SIG-M5 (cell line): ENCODE data around the gene MAGI1.

Experiments
- DNase-seq: peaks from one replicate; lab custom pipeline; 2025; lab: John Stamatoyannopoulos, UW

MAGI1 gene

DNA sequence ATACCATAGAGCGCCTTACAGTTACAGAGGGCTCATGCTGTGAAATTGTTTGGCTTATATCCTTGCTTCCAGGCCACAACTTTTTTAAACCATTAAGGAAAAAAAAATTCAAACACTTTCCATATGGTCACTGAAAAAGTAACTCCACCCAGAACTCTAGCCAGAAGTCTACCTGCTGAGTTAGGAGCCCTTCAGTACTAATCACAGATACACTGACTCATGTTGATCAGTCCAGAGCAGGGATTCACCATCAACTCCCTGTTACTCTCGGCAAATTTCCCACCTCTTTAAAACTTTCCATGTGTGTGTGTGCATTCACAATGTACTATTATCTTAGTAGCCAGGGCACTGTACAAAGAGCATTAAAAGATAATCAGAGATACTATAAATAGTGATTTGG is 372.8 kb downstream of the MAGI1 start:
- DNase-seq = no peak

- DNase-seq = no peak
Observed at GRCh38 chr3:65664931-65665330, 373.8 kb downstream of the MAGI1 start.

DNA sequence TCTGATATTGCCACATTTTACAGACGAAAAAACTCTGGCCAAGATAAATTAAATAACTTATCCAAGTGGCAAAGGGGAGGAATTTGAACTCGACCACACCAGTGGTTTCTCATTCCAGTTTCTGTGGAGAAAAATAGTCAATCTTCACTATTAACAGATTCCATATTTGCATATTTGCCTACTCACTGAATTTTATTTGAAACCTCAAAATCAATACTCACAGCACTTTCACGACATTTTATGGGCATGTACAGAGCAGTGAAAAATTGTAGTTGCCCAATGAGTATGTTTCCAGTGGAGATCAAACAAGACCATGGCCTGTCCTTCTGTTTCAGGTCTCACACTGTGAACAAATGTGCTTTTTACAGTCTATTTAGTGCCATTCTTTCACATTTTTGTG is 374.3 kb downstream of the MAGI1 start:
- no peak for DNase-seq

DNA sequence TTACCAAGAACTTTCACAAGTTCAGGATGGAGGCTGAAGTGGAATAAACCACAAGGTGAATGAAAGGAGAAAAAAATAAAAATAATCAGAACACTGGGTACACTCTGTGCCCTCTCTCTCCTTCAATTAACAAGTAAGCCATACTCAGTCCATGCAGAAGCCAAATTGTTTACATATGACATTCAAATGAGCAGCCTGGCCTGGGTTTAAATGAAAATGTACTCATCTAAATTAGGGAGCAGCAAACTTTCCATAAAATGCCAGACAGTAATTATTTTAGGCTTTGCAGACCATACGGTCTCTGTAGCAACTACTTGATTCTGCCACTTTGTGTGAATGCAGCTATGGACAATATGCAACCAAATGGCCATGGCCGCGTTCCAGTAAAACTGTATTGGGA is 376.6 kb downstream of the MAGI1 start:
- DNase-seq = no peak

DNA sequence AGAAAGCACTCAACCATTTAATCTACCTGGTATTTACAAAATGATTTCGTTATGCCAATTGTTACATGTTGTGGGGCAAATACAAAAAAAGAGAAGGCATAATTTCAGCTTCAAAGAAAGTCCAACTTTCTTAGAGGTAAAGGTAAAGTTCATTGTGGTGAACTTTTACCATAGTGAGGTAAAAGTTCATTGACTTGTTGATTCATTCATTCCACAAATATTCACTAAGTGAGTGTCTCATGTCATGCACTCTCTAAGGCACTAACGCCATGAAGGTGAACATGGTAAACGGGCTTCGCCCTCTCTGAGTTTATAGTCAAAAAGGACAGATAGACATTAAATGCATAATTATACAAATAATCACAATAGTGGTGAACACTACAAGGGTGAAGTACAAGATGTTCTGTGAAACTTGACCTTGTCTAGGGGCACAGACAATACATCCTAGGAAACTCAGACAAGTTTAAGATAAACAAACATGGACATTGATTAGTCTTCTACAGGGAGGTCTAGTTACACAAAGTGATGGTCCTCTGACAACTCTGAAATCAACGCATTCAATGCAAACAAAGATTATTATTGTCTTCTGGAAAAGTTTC is 378.6 kb downstream of the MAGI1 start:
- no peak for DNase-seq

DNA sequence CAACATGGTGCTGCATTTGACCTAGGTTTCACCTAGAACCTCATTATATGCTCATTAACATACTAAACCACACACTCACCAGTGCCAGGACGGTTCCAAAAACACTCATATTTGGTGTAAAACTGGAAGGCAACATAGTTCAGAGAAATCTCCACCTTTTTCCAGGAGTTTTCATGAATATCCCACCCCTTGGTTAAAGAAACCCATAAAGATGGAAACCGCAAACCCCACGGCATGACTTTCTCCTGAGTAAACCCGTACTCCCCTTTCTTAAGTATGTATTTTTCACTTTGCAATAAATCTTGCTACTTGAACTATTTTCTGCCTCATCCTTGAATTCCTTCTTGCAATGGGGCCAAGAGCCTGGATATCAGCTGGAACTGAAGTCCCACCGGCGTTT is 379.3 kb downstream of the MAGI1 start:
- DNase-seq = no peak

DNA sequence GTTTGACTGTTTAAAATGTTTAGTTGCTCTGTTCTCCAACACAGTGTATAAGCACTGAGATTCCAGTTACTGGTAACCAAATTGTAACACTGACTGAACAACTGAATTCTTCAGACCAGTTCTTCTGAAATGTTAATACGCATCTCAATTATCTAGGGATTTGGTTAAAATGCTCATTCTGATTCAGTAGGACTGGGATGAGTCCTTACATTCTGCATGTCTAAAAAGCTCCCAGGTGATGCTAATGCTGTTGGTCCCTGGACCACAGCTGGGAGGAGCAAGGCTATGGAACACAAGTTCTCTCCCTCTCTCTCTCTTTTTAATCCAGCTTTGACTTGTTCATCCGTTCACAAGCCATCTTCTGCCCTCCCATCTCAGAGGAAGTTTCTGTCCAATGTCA is 380.3 kb downstream of the MAGI1 start:
- DNase-seq = no peak

- no peak for DNase-seq
Observed at GRCh38 chr3:65655061-65655460, 383.7 kb downstream of the MAGI1 start.

- no peak for DNase-seq
Observed at GRCh38 chr3:65653731-65654130, 385.0 kb downstream of the MAGI1 start.

- DNase-seq = no peak
Observed at GRCh38 chr3:65650247-65650646, 388.5 kb downstream of the MAGI1 start.

- no peak for DNase-seq
Observed at GRCh38 chr3:65647369-65647768, 391.3 kb downstream of the MAGI1 start.

- no peak for DNase-seq
Observed at GRCh38 chr3:65642883-65643282, 395.8 kb downstream of the MAGI1 start.

DNA sequence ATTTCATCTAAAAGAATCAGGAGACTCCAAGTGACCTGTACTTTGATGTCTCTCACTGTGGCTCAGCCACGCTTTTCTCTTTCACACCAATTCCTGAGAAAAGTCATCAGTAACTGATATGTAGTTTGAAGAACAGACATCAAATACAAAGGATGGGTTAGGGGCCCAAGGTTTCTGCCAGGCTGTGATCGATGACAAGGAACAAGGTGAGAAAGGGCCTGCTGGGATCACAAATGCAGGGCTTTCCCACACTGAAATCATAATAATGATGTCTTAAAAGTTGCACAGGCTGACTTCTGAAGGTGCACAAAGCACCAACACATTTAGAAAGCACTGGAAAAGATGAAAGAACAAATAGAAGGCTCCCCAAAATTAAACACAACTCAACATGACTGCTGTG is 396.9 kb downstream of the MAGI1 start:
- DNase-seq = no peak

- no peak for DNase-seq
Observed at GRCh38 chr3:65641045-65641444, 397.7 kb downstream of the MAGI1 start.

DNA sequence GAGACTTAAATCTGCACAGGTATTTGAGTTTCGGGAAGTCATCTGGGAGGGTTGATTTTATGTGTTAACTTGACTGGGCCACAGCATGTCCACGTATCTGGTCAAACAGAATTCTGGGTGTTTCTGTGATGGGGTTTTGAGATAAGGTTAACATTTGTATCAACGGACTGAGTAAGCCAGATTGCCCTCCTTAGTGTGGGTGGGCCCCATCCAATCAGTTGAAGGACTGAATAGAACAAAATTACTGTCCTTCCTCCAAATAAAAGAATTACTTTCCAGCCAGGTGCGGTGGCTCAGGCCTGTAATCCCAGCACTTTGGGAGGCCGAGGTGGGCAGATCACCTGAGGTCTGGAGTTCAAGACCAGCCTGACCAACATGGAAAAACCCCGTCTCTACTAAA is 399.3 kb downstream of the MAGI1 start:
- no peak for DNase-seq

DNA sequence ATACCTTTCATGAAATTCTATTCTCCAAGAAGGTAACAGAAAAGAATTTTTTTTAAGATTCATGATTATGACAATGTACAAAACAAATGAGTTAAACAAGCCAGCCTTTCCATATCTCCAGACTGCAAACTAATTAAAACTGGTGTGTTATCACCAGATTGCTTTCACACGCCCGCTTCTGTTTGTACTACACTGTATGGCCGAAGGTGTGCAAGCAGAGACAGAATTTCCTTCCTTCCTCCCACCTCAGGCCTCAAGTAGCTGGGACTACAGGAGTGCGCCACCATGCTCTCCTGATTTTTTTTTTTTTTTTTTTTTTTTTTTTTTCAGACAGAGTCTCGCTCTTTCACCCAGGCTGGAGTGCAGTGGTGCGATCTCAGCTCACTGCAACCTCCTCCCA is 400.4 kb downstream of the MAGI1 start:
- DNase-seq = no peak

- DNase-seq = no peak
Observed at GRCh38 chr3:65636326-65636725, 402.4 kb downstream of the MAGI1 start.

DNA sequence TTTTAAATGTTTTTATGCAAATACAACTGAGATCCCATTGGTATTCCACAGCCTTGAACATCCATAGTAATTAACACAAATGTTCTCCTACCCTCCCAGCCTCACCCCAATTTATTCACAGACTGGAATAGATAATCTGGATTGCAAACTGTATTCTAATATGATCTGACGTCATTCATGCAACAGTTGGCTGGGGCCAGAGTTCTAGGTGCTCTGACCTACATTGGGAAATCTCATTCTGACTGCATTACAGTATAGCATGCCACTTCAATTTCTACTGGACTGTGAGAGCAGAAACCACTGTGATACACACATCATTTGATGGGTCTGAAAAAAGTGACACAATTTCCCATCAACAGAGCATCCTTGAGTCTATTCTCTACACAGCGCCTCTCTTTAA is 403.1 kb downstream of the MAGI1 start:
- DNase-seq = no peak

DNA sequence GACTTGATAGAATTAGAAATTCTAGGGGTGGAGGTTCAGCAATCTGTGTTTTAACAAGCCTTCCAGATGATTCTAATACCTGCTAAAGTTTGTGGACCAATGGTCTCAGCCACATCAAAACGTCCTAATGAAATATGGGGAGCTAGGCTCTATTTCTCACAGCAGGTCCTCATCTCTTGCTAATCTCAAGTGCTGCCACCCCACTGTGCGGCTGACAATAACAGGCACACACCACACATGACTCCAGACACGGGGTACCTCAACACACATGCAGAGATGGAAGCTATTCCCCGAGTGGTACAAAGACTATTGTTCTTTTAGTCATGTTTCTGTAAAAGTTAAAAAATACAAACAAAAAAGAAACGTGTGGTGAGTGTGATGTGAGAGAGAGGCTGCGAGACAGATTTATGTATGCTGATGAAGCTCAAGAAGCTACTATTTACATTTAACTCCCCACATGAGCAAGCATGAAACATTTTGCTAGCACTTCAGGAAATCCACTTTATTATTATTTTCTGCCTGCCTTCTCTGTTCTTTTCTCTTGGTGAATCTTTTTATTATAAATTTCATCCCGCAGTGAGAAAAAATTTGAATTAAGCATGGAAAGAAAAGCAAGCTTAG is 405.6 kb downstream of the MAGI1 start:
- no peak for DNase-seq

DNA sequence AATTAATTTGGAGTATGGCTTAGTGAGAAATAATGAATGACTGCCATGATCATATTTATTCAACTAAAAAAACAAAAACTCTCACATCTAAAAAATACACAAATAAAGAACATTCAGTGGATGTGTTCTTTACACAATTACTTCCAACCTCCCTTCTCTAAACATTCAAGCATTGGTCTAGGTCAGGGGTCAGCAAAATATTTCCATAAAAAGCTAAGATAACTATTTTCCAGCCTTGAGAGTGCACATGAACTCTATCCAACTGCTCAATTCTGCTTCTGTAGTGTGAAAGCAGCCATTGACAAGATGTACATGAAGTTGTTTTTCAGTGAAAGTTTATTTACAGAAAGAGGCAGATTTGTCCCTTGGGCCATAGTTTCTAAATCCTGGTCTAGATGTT is 406.3 kb downstream of the MAGI1 start:
- DNase-seq = no peak

GRCh38 chr3:65628978-65629377 is 409.7 kb downstream of the MAGI1 start:
- no peak for DNase-seq

DNA sequence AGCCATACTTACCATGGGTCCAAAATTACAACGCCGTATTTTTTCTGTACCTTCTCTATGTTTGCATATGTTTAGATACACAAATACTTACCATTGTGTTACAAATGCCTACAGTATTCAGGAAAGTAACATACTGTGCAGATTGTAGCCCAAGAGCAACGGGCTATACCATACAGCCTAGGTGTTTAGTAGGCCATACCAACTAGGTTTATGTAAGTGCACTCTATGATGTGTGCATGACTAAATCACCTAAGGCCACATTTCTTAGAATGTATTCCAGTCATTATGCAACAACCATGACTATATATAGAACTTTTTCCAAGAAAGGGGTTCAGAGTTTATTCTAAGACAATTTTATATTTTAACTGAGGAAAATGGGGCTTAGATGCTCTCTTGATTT is 411.7 kb downstream of the MAGI1 start:
- no peak for DNase-seq

DNA sequence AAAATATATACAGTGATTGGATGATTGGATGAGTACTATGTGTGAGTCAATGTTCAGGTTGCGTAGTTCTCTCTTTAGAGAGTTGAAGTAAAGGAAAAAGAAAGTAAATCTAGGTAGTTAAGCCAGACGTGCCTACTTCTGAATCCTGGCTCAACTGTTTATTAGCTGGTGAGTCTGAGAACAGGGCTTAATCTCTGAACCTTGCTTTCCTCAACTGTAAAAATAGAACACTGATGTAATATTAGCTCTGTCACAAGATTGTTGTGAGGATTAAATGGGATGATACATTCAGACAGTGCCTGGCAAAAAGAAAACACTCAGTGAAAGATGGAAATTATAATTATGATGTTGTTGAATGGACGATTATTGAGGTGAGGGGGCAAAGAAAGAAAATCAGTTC is 413.4 kb downstream of the MAGI1 start:
- no peak for DNase-seq

GRCh38 chr3:65623362-65623761 is 415.4 kb downstream of the MAGI1 start:
- no peak for DNase-seq
